Cardiac fibroblast (primary cell): ENCODE results near the gene DAB2IP.

Experiments
- DNase-seq, 2 donors: peaks; one replicate each; pipeline versions ENCODE4 v3.0.0 to v3.0.0-alpha.2; 2010; ENCODE audit warnings: low read depth in 2 of 2
- H3K4me3 ChIP-seq, 2 donors: replicated peaks in 1 of 2; 1 replicate in 1 of 2; 2 replicates in 1 of 2; pipeline ENCODE4 v1.5.1; 2011; ENCODE audit warnings: low read depth in 2 of 2, low read length in 2 of 2, mild to moderate bottlenecking in 2 of 2, moderate library complexity in 1 of 2
- CTCF ChIP-seq: IDR thresholded peaks from one replicate; pipeline ENCODE4 v1.5.1; 2011; ENCODE audit warnings: low read depth, mild to moderate bottlenecking, low read length, inconsistent platforms

DAB2IP gene

GRCh38 chr9:121675969-121676822, 24.8 kb downstream of the DAB2IP start:
- no peak overlapping the region for H3K4me3 ChIP-seq
- no peak for TF ChIP-seq CTCF
- DNase-seq = no peak

- no peak for TF ChIP-seq CTCF
- DNase-seq = peak in 1 of 2 donors; percentile 32
- no peak overlapping the region for H3K4me3 ChIP-seq
Observed at GRCh38 chr9:121676926-121677325, 25.5 kb downstream of the DAB2IP start.

GRCh38 chr9:121678501-121679022, 27.1 kb downstream of the DAB2IP start:
- H3K4me3 ChIP-seq = no peak overlapping the region
- DNase-seq = no peak
- no peak for TF ChIP-seq CTCF

- DNase-seq = no peak
- TF ChIP-seq CTCF = no peak
- no peak overlapping the region for H3K4me3 ChIP-seq
Observed at GRCh38 chr9:121679901-121680635, 28.6 kb downstream of the DAB2IP start.

- no peak for DNase-seq
- no peak overlapping the region for H3K4me3 ChIP-seq
Observed at GRCh38 chr9:121681404-121681803, 30.0 kb downstream of the DAB2IP start.

GRCh38 chr9:121682201-121682600, 30.8 kb downstream of the DAB2IP start:
- DNase-seq = no peak
- no peak overlapping the region for H3K4me3 ChIP-seq
- TF ChIP-seq CTCF = no peak

More at GRCh38 chr9:121681404-121681803, 30.0 kb downstream of the DAB2IP start:
- no peak for TF ChIP-seq CTCF
